GM12878 (cell line): ENCODE measurements around the gene USP4. TPM values are rescaled to one million over a fixed set of nuclear protein-coding genes. Genes with fewer than 3 reads are reported as not detected.

Source experiments
- ATAC-seq: fragments of 200-7000 bp; cut with Tn5 transposase; 3 replicates; pipeline ENCODE4 v1.9.1; 2020; ENCODE audit warnings: mild to moderate bottlenecking, moderate library complexity
- BruUV-seq: library from RNA; stranded (reverse); fragments of 400-500 nt; replicated peaks from 2 replicates; lab custom pipeline; 2021; lab: Mats Ljungman, UMichigan
- CTCF ChIA-PET: fragments of 300-600 bp; sonication (Branson Sonifier 250); formaldehyde crosslinking; extraction: SDS; loops from one replicate; lab custom pipeline; 2021; ENCODE audit warnings: inconsistent platforms; lab: Yijun Ruan, JAX
- POLR2A ChIA-PET: fragments of 350-600 bp; formaldehyde crosslinking; extraction: SDS; loops from one replicate; lab custom pipeline; 2021; ENCODE audit warnings: inconsistent platforms; lab: Charles Lee
- RAD21 ChIA-PET: fragments of 300-600 bp; sonication (Branson Sonifier 250); formaldehyde crosslinking; loops from one replicate; lab custom pipeline; 2023; ENCODE audit warnings: antibody characterized with exemption; ENCODE audit not compliant: unreplicated experiment; lab: Charles Lee
- SMC1A ChIA-PET: fragments of 300-600 bp; sonication (Branson Sonifier 250); formaldehyde crosslinking; loops from one replicate; lab custom pipeline; 2023; ENCODE audit not compliant: unreplicated experiment, uncharacterized antibody; lab: Charles Lee
- DNase-seq: peaks from one replicate; pipeline ENCODE4 v3.0.0-alpha.2; 2011; ENCODE audit warnings: low read depth, low spot score
- FAIRE-seq: peaks from 3 replicates; lab custom pipeline; 2011; peaks lifted over from hg19 to GRCh38; lab: Jason Lieb, UNC
- H2AFZ ChIP-seq: 2 replicates; pipeline ENCODE4 v1.6.0; 2011; ENCODE audit warnings: low read depth, low read length, control low read depth; ENCODE audit not compliant: control insufficient read depth
- H3K27ac ChIP-seq: 2 replicates; pipeline ENCODE4 v1.5.1; 2011; ENCODE audit warnings: control low read depth; ENCODE audit not compliant: control insufficient read depth, insufficient read depth
- H3K27me3 ChIP-seq, 2 experiments: replicated peaks in 1 of 2; 2 replicates each; pipeline versions ENCODE4 v1.6.0 to v1.6.1; 2011; ENCODE audit warnings: low read length in 1 of 2; ENCODE audit not compliant: control insufficient read depth in 2 of 2, insufficient read depth in 2 of 2
- H3K36me3 ChIP-seq, 2 experiments: 2 replicates each; pipeline ENCODE4 v1.5.1; 2011; ENCODE audit warnings: low read length in 1 of 2; ENCODE audit not compliant: control insufficient read depth in 2 of 2, insufficient read depth in 2 of 2
- H3K4me1 ChIP-seq: 2 replicates; pipeline ENCODE4 v1.6.1; 2011; ENCODE audit warnings: mild to moderate bottlenecking, low read length, moderate library complexity, mixed read lengths; ENCODE audit not compliant: control insufficient read depth, insufficient read depth
- H3K4me2 ChIP-seq: 2 replicates; pipeline ENCODE4 v1.6.0; 2011; ENCODE audit warnings: control low read depth; ENCODE audit not compliant: control insufficient read depth, insufficient read depth
- H3K4me3 ChIP-seq: fragments of 200-600 bp; sonication (generic); 2 replicates; pipeline ENCODE4 v1.5.1; 2016
- H3K79me2 ChIP-seq: 2 replicates; pipeline ENCODE4 v1.6.0; 2011; ENCODE audit warnings: low read length; ENCODE audit not compliant: control insufficient read depth, insufficient read depth
- H3K9ac ChIP-seq: 2 replicates; pipeline ENCODE4 v1.8.0; 2011; ENCODE audit warnings: low read length, control low read depth, mixed read lengths; ENCODE audit not compliant: control insufficient read depth, insufficient read depth
- H3K9me3 ChIP-seq: replicated peaks from 3 replicates; pipeline ENCODE4 v1.5.1; 2011; ENCODE audit warnings: mild to moderate bottlenecking, low read length; ENCODE audit not compliant: control insufficient read depth, insufficient read depth
- H4K20me1 ChIP-seq: 2 replicates; pipeline ENCODE4 v1.6.0; 2011; ENCODE audit not compliant: control insufficient read depth, insufficient read depth
- ATF7 ChIP-seq: fragments of 450-650 bp; IDR thresholded peaks from 2 replicates; pipeline ENCODE4 v1.6.1; 2016; ENCODE audit warnings: low read depth, mild to moderate bottlenecking
- JUNB ChIP-seq: IDR thresholded peaks from 2 replicates; pipeline ENCODE4 v1.6.1; 2016; ENCODE audit warnings: antibody characterized with exemption, mild to moderate bottlenecking
- KDM1A ChIP-seq: fragments of 200-600 bp; sonication (generic); IDR thresholded peaks from 2 replicates; pipeline ENCODE4 v1.6.1; 2016; ENCODE audit warnings: borderline replicate concordance
- RAD51 ChIP-seq: fragments of 450-650 bp; IDR thresholded peaks from 2 replicates; pipeline ENCODE4 v1.6.1; 2016; ENCODE audit warnings: moderate library complexity, mild to moderate bottlenecking, inconsistent platforms
- RFX5 ChIP-seq: IDR thresholded peaks from 2 replicates; pipeline ENCODE4 v1.6.1; 2011; ENCODE audit warnings: low read depth, low read length, improper control_type of control experiment
- SP1 ChIP-seq: IDR thresholded peaks from one replicate; pipeline ENCODE4 v1.6.1; 2011; ENCODE audit warnings: low read depth, low read length
- SPI1 ChIP-seq: IDR thresholded peaks from 2 replicates; pipeline ENCODE4 v1.6.1; 2011; ENCODE audit warnings: low read depth, mild to moderate bottlenecking, low read length, moderate library complexity, borderline replicate concordance; ENCODE audit not compliant: insufficient read depth
- ZNF207 ChIP-seq: fragments of 450-650 bp; IDR thresholded peaks from 2 replicates; pipeline ENCODE4 v1.6.1; 2014; ENCODE audit warnings: antibody characterized with exemption, mild to moderate bottlenecking, borderline replicate concordance
- WGBS: methylation state at CpG from one replicate; pipeline ENCODE4 v1.1.6; 2016; ENCODE audit warnings: low lambda C conversion rate; ENCODE audit not compliant: insufficient replicate concordance, insufficient coverage; ENCODE audit errors: missing lambda C conversion rate; 5-methylcytosine and 5-hydroxymethylcytosine counted together
- in situ Hi-C: fragments of 300-500 bp; cut with MboI; formaldehyde crosslinking; loops from 9 replicates; pipeline ENCODE4 v1.14.3; 2018; ENCODE audit warnings: mixed read lengths
- intact Hi-C: fragments of 100-400 bp; cut with micrococcal nuclease; formaldehyde crosslinking; loops from one replicate; pipeline ENCODE4 v1.14.2; 2022; ENCODE audit not compliant: unreplicated experiment
- polyA plus RNA-seq, 11 experiments: library from polyadenylated mRNA; depleted of rRNA in 4 of 11; unstranded in 6 of 11; stranded (reverse) in 5 of 11; fragments of >200 nt; fragmentation: Nextera tagmentation in 4 of 11; fragmentation: Illumina TruSeq in 1 of 11; extraction: Ambion mirVana in 4 of 11; extraction: Trizol in 1 of 11; gene quantifications; 1 replicate in 1 of 11; 2 replicates in 10 of 11; pipeline versions ENCODE4 v1.2.1 to v1.2.3, GENCODE V29; 2011 to 2016; ENCODE audit warnings: inconsistent platforms in 2 of 11, missing spikeins in 2 of 11, low read depth in 1 of 11
- total RNA-seq, 4 experiments: library from RNA; depleted of rRNA in 3 of 4; stranded (reverse); fragments of >200 nt in 3 of 4; fragmentation: Illumina TruSeq in 1 of 4; extraction: Trizol in 1 of 4; gene quantifications; 2 replicates each; pipeline versions ENCODE4 v1.2.1 to v1.2.3, GENCODE V29; 2013 to 2021
- TF ChIP-seq, protein P1 (sequence below): fragments of 450-650 bp; IDR thresholded peaks from 2 replicates; pipeline ENCODE4 v1.6.1; 2017; ENCODE audit warnings: mild to moderate bottlenecking, low read depth, inconsistent platforms; ENCODE audit not compliant: poor library complexity, severe bottlenecking
- TF ChIP-seq, protein P2 (sequence below): fragments of 150-350 bp; IDR thresholded peaks from 2 replicates; pipeline ENCODE4 v1.6.1; 2014; ENCODE audit warnings: mild to moderate bottlenecking, low read depth, low read length
- TF ChIP-seq, protein P3 (sequence below): IDR thresholded peaks from 2 replicates; pipeline ENCODE4 v1.6.1; 2011; ENCODE audit warnings: low read depth, low read length, improper control_type of control experiment, borderline replicate concordance

USP4 gene
- total and polyA plus RNA-seq, 10 of the 15 experiments (the other 5 are each of a cell fraction or from before 2014, with no cell fraction given), result 26.5 to 77.1 (median 66.0) TPM

DNA sequence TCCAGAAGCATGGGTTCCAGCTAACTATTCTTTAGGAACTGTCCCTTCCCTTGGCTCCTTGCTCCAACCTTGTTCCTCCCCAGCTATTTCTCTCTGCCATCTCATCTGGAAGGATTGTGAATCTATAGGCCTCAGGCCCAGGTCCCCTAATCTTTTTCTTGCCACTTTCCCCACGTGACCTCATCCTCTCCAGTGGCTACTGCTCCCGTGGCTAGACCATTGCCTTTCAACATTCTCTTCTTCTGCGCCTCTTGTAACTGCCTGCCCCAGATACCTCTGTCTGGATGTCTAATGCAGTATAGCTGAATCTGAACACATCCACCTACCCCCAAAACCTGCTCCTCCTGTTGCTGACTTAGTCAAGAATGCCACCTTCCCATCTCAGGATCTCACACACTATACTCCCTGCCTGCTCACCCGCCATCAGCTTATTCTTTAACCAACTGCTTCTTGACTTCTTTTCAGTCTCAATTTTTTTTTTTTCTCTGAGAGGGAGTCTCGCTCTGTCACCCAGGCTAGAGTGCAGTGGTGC, 13.1 kb upstream of the USP4 start:
- Histone ChIP-seq H3K79me2 (peaks cover 21% of the 10 kb centered on the region), H3K4me2 (no peak overlapping the region), H4K20me1 (no peaks in the 10 kb centered on the region), H3K4me1 (peaks cover 22% of the 10 kb centered on the region), H3K36me3 (peaks cover 2 to 8% of the 10 kb centered on the region in 2 experiments; a peak in 3 of 4 replicates), H3K4me3 (no peak overlapping the region), H3K9ac (no peak overlapping the region), H3K27ac (peak overlapping the region; percentile 38; the same call in 1 of the 2 replicates), H3K27me3 (no peaks in the 10 kb centered on the region), H3K9me3 (no peaks in the 10 kb centered on the region), H2AFZ (no peak overlapping the region)
- WGBS, result 81% methylated on average over 5 of the region's 5 CpGs
- ChIA-PET RAD21 (interaction anchor here (0.7 to 4.3 kb wide), 3 partner anchors 13 to 63 kb away, joined by 3 to 23 read pairs (median 4); partner anchors contain the start of gene USP4), SMC1A (interaction anchor here (0.6 to 2.9 kb wide), 4 partner anchors 11 to 47 kb away, joined by 3 to 16 read pairs (median 4); partner anchors contain the start of gene USP4), POLR2A (interaction anchor here (0.6 to 1.9 kb wide), 4 partner anchors 10 to 138 kb away, joined by 3 to 10 read pairs (median 3); partner anchors contain the start of gene USP4), CTCF (interaction anchor here (1.2 kb wide), 1 partner anchor 13 kb away, joined by 6 read pairs; the partner anchor contains the start of gene USP4)
- TF ChIP-seq, protein P1, sequence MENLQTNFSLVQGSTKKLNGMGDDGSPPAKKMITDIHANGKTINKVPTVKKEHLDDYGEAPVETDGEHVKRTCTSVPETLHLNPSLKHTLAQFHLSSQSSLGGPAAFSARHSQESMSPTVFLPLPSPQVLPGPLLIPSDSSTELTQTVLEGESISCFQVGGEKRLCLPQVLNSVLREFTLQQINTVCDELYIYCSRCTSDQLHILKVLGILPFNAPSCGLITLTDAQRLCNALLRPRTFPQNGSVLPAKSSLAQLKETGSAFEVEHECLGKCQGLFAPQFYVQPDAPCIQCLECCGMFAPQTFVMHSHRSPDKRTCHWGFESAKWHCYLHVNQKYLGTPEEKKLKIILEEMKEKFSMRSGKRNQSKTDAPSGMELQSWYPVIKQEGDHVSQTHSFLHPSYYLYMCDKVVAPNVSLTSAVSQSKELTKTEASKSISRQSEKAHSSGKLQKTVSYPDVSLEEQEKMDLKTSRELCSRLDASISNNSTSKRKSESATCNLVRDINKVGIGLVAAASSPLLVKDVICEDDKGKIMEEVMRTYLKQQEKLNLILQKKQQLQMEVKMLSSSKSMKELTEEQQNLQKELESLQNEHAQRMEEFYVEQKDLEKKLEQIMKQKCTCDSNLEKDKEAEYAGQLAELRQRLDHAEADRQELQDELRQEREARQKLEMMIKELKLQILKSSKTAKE, result no peak
- in situ Hi-C loops (no loop called here), intact Hi-C loops (no loop called here)
- FAIRE-seq, result no peak
- ATAC-seq, result no peak
- no TSS peak for BruUV-seq
- no peak for DNase-seq

DNA sequence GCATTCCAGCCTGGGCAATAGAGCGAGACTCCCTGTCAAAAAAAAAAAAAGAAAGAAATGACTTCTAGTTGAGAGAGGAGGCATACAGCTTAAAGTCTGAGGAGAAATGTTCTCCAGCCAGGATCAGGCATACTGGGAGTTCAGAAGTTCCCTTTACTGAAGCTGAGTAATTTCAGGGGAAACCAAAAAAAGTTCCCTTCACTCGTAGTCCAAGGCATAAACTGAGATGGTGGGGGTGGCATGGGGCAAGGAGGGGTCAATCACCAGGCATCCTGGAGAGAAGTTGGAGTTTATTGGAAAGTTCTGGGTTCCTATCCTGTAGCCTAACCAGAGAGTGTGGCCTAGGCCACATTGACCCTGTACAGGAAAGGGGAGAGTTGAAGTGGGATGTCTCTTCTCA, 12.4 kb upstream of the USP4 start:
- Histone ChIP-seq H3K9me3 (no peaks in the 10 kb centered on the region), H4K20me1 (no peaks in the 10 kb centered on the region), H3K27ac (peak overlapping the region; percentile 38), H3K36me3 (peaks cover 2 to 8% of the 10 kb centered on the region in 2 experiments; a peak in 3 of 4 replicates), H2AFZ (no peak overlapping the region), H3K4me1 (peaks cover 22% of the 10 kb centered on the region), H3K79me2 (peaks cover 14% of the 10 kb centered on the region), H3K9ac (no peak overlapping the region; the same call in 1 of the 2 replicates), H3K4me2 (no peak overlapping the region), H3K4me3 (no peak overlapping the region), H3K27me3 (no peaks in the 10 kb centered on the region)
- ATAC-seq (no peak), FAIRE-seq (no peak), DNase-seq (no peak)
- ChIA-PET CTCF (interaction anchor here (1.1 to 1.2 kb wide), 2 partner anchors 9 to 12 kb away, joined by 6 read pairs; partner anchors contain the start of gene USP4), SMC1A (interaction anchor here (0.6 to 2.9 kb wide), 5 partner anchors 10 to 60 kb away, joined by 3 to 16 read pairs (median 3); partner anchors contain the start of genes RHOA, TCTA and USP4), RAD21 (interaction anchor here (0.7 to 4.3 kb wide), 4 partner anchors 12 to 76 kb away, joined by 3 to 23 read pairs (median 4); partner anchors contain the start of genes NICN1 and USP4), POLR2A (interaction anchor here (0.6 to 1.9 kb wide), 6 partner anchors 9 to 139 kb away, joined by 3 to 10 read pairs (median 3); partner anchors contain the start of genes RHOA, TCTA and USP4)
- in situ Hi-C loops (no loop called here), intact Hi-C loops (no loop called here)
- BruUV-seq, result no TSS peak
- 50% methylated on average over 2 of the region's 2 CpGs for WGBS
- TF ChIP-seq, protein P2, sequence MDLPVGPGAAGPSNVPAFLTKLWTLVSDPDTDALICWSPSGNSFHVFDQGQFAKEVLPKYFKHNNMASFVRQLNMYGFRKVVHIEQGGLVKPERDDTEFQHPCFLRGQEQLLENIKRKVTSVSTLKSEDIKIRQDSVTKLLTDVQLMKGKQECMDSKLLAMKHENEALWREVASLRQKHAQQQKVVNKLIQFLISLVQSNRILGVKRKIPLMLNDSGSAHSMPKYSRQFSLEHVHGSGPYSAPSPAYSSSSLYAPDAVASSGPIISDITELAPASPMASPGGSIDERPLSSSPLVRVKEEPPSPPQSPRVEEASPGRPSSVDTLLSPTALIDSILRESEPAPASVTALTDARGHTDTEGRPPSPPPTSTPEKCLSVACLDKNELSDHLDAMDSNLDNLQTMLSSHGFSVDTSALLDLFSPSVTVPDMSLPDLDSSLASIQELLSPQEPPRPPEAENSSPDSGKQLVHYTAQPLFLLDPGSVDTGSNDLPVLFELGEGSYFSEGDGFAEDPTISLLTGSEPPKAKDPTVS, result no peak
- TF ChIP-seq JUNB (no peak), RFX5 (no peak), SP1 (no peak), KDM1A (no peak), ATF7 (no peak), RAD51 (no peak), SPI1 (no peak), ZNF207 (no peak)
- TF ChIP-seq, protein P3, sequence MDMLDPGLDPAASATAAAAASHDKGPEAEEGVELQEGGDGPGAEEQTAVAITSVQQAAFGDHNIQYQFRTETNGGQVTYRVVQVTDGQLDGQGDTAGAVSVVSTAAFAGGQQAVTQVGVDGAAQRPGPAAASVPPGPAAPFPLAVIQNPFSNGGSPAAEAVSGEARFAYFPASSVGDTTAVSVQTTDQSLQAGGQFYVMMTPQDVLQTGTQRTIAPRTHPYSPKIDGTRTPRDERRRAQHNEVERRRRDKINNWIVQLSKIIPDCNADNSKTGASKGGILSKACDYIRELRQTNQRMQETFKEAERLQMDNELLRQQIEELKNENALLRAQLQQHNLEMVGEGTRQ, result no peak
